Suprapubic skin (tissue), 4 donors: ENCODE measurements around the gene GNL2. TPM values are rescaled to one million over a fixed set of nuclear protein-coding genes. Genes with fewer than 3 reads are reported as not detected.
"Not testable (repeated sequence)": the region's sequence is repeated elsewhere in the genome, so short reads cannot be mapped to it uniquely, and the experiment has no call there.

Experiments used
- DNase-seq, 2 donors: peaks; one replicate each; pipeline ENCODE4 v3.0.0-alpha.2; 2019; ENCODE audit warnings: low spot score in 2 of 2
- H3K27ac ChIP-seq: fragments of 200-600 bp; sonication (generic); one replicate; pipeline ENCODE4 v1.5.1; 2019
- H3K27me3 ChIP-seq: fragments of 200-600 bp; sonication (generic); one replicate; pipeline ENCODE4 v1.5.1; 2019
- H3K36me3 ChIP-seq: fragments of 200-600 bp; sonication (generic); one replicate; pipeline ENCODE4 v1.5.1; 2019
- H3K4me1 ChIP-seq: fragments of 200-600 bp; sonication (generic); one replicate; pipeline ENCODE4 v1.5.1; 2019
- H3K4me3 ChIP-seq: fragments of 200-600 bp; sonication (generic); one replicate; pipeline ENCODE4 v1.5.1; 2019; ENCODE audit warnings: mild to moderate bottlenecking
- H3K9me3 ChIP-seq: fragments of 200-600 bp; sonication (generic); one replicate; pipeline ENCODE4 v1.5.1; 2019
- CTCF ChIP-seq, 2 donors: fragments of 200-600 bp in 1 of 2; fragments of 450-650 bp in 1 of 2; sonication (generic) in 1 of 2; IDR thresholded peaks; one replicate each; pipeline ENCODE4 v1.5.1; 2016 to 2019; ENCODE audit warnings: antibody characterized with exemption in 2 of 2, mild to moderate bottlenecking in 1 of 2, moderate library complexity in 1 of 2
- EP300 ChIP-seq: sonication (generic); formaldehyde crosslinking; IDR thresholded peaks from one replicate; pipeline ENCODE4 v1.6.1; 2017; ENCODE audit warnings: antibody characterized with exemption
- POLR2A ChIP-seq, 2 donors: fragments of 450-650 bp; IDR thresholded peaks; one replicate each; pipeline ENCODE4 v1.6.1; 2017; ENCODE audit warnings: antibody characterized with exemption in 2 of 2, mild to moderate bottlenecking in 2 of 2, moderate library complexity in 2 of 2
- POLR2AphosphoS5 ChIP-seq, 3 donors: sonication (generic); formaldehyde crosslinking; IDR thresholded peaks; one replicate each; pipeline ENCODE4 v1.6.1; 2017; ENCODE audit warnings: antibody characterized with exemption in 3 of 3
- WGBS: methylation state at CpG from one replicate; pipeline ENCODE4 v1.1.5; 2018; 5-methylcytosine and 5-hydroxymethylcytosine counted together
- total RNA-seq, 4 donors: library from RNA; depleted of rRNA; stranded (reverse); fragments of >200 nt; gene quantifications; one replicate each; pipeline ENCODE4 v1.1.0, GENCODE V29; 2016

Gene GNL2
- total RNA-seq, 4 donors from 2014 or later, result 42.0 to 94.8 (median 48.5) TPM

DNA sequence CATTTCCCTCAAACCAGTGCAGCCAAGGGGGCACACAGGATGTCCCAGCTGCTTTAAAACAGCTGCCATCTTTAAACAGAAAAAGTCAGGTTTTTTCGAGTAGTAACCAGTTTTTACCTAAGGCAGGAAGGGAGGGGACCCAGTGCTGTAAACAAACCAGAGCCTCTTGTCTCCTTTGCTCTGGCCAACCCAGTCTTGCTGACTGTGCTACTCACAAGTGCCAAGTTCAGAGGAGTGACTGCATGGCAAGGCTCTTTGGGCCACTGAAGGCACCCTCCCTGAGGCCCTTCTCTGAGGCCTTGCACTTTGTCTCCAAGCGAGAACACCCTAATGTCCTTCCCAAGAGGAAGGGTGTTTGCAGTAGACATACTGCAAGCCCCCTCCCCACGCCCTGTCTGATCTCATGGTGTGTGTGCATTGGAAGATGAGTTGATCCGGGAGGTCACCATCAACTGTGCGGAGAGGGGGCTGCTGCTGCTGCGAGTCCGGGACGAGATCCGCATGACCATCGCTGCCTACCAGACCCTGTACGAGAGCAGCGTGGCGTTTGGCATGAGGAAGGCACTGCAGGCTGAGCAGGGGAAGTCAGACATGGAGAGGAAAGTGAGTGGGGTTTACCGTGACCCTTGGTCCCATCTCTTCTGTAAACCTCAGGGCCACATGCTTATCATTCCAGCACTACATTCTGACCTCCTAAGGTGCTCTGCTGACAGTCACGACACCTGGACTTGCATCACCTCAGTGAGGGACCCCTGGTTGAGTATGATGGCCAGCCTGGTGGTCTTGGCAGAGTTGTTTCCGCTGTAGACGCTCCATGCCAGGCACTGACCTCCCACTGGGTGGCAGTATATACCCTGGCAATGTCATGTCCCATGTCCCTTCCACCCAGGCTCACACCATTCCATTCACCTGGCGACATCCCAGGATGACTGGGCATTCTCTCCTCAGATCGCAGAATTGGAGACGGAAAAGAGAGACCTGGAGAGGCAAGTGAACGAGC, 34.3 kb downstream of the GNL2 start:
- no peaks in the 10 kb centered on the region for H3K9me3 ChIP-seq
- peaks cover 16% of the 10 kb centered on the region for H3K36me3 ChIP-seq
- WGBS, result 91% methylated on average over 20 of the region's 21 CpGs
- H3K4me1 ChIP-seq, result peaks cover 7% of the 10 kb centered on the region
- no peak overlapping the region for H3K4me3 ChIP-seq
- no peaks in the 10 kb centered on the region for H3K27me3 ChIP-seq
- no peak overlapping the region for H3K27ac ChIP-seq
- TF ChIP-seq POLR2A (IDR thresholded peaks at IDR 0.05), result no peak
- TF ChIP-seq EP300, result no peak
- TF ChIP-seq POLR2AphosphoS5 (IDR thresholded peaks at IDR 0.05), result no peak
- TF ChIP-seq CTCF (IDR thresholded peaks at IDR 0.05), result peak in 1 of 2 donors; percentile 25
- no peak for DNase-seq

DNA sequence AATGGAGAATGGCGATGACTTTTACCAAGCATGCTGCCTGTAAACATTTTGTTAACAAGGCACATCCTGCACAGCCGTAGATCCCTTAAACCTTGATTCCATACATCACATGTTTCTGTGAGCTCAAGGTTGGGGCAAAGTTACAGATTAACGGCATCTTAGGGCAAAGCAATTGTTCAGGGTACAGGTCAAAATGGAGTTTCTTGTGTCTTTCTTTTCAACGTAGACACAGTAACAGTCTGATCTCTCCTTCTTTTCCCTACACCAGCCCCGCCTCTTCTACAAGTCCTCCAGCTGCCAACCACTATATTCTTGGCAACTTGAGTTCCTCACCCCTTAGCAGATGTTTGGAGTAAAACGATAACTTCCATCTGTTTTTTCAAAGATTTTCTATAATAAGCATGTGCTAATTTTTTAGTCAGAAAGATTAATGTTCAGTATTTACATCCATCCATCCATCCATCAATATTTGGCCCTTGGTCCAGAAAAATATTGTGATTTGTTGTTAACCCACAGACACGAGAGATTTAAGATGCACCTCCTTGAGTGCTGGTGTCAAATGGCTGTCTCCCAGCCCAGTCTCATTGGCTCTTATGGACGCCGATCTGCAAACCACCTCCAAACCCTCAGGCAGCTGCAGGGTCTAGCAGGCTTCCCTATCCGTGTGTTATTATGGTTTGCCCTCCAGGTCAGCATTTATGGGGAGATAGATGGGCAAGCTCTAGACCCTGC, 35.2 kb downstream of the GNL2 start:
- Histone ChIP-seq H3K4me3 (no peak overlapping the region), H3K9me3 (no peaks in the 10 kb centered on the region), H3K27ac (no peak overlapping the region), H3K36me3 (peaks cover 8% of the 10 kb centered on the region), H3K4me1 (peaks cover 11% of the 10 kb centered on the region), H3K27me3 (no peaks in the 10 kb centered on the region)
- TF ChIP-seq EP300 (no peak), POLR2AphosphoS5 (IDR thresholded peaks at IDR 0.05) (no peak), CTCF (IDR thresholded peaks at IDR 0.05) (no peak), POLR2A (IDR thresholded peaks at IDR 0.05) (no peak)
- 53% methylated on average over 10 of the region's 10 CpGs for WGBS
- no peak for DNase-seq

- H3K27ac ChIP-seq, H3K9me3 ChIP-seq, H3K36me3 ChIP-seq, DNase-seq, H3K27me3 ChIP-seq, H3K4me3 ChIP-seq: not testable (repeated sequence)
- H3K4me1 ChIP-seq, result peaks cover 11% of the 10 kb centered on the region
- WGBS, result 69% methylated on average over 12 of the region's 12 CpGs
Measured at GRCh38 chr1:37559957-37560379, 35.8 kb downstream of the GNL2 start.

- Histone ChIP-seq H3K4me3 (no peak overlapping the region), H3K4me1 (peaks cover 15% of the 10 kb centered on the region), H3K36me3 (no peaks in the 10 kb centered on the region), H3K27me3 (no peaks in the 10 kb centered on the region), H3K27ac (no peak overlapping the region), H3K9me3 (no peaks in the 10 kb centered on the region)
- WGBS, result 88% methylated on average over 1 of the region's 7 CpGs
- no peak for TF ChIP-seq POLR2AphosphoS5 (IDR thresholded peaks at IDR 0.05)
- no peak for TF ChIP-seq POLR2A (IDR thresholded peaks at IDR 0.05)
- no peak for TF ChIP-seq EP300
- no peak for TF ChIP-seq CTCF (IDR thresholded peaks at IDR 0.05)
- DNase-seq, result no peak
Measured at GRCh38 chr1:37559080-37559479, 36.7 kb downstream of the GNL2 start.

GRCh38 chr1:37558411-37558810, 37.3 kb downstream of the GNL2 start:
- TF ChIP-seq POLR2A (IDR thresholded peaks at IDR 0.05) (no peak), EP300 (no peak), CTCF (IDR thresholded peaks at IDR 0.05) (no peak), POLR2AphosphoS5 (IDR thresholded peaks at IDR 0.05) (no peak)
- DNase-seq, result no peak
- 88% methylated on average over 1 of the region's 1 CpG for WGBS
- no peaks in the 10 kb centered on the region for H3K27me3 ChIP-seq
- H3K9me3 ChIP-seq, result no peaks in the 10 kb centered on the region
- no peaks in the 10 kb centered on the region for H3K36me3 ChIP-seq
- H3K27ac ChIP-seq, result no peak overlapping the region
- H3K4me3 ChIP-seq, result no peak overlapping the region
- peaks cover 17% of the 10 kb centered on the region for H3K4me1 ChIP-seq
